Mesothelial cell of epicardium (in vitro differentiated cells): Measurements from ENCODE around the gene INF2. TPM values are rescaled to one million over a fixed set of nuclear protein-coding genes. Genes with fewer than 3 reads are reported as not detected.

Experiments used
- DNase-seq, 2 experiments: peaks; one replicate each; pipeline ENCODE4 v3.0.0; 2021; ENCODE audit warnings: low spot score in 2 of 2; ENCODE audit not compliant: unreplicated experiment in 2 of 2
- H3K27ac Mint-ChIP-seq: 2 replicates; pipeline ENCODE4 v1.8.0; 2021; ENCODE audit warnings: mixed read lengths
- H3K27me3 Mint-ChIP-seq: 2 replicates; pipeline ENCODE4 v1.8.0; 2021; ENCODE audit warnings: low read depth, mixed read lengths
- H3K36me3 Mint-ChIP-seq: 2 replicates; pipeline ENCODE4 v1.8.0; 2021; ENCODE audit warnings: mixed read lengths
- H3K4me1 Mint-ChIP-seq: 2 replicates; pipeline ENCODE4 v1.8.0; 2021; ENCODE audit warnings: mixed read lengths
- H3K4me3 Mint-ChIP-seq: 2 replicates; pipeline ENCODE4 v1.8.0; 2021; ENCODE audit warnings: mild to moderate bottlenecking, moderate library complexity, mixed read lengths
- H3K9me3 Mint-ChIP-seq: 2 replicates; pipeline ENCODE4 v1.8.0; 2021; ENCODE audit warnings: mixed read lengths
- CTCF ChIP-seq: fragments of 200-600 bp; sonication (generic); IDR thresholded peaks from one replicate; pipeline ENCODE4 v1.5.0; 2021; ENCODE audit warnings: antibody characterized with exemption; ENCODE audit not compliant: unreplicated experiment
- microRNA-seq: library from miRNA; unstranded; fragments of <30 nt; microRNA quantifications from one replicate; pipeline ENCODE4 v1.2.0, GENCODE V29; 2021; ENCODE audit warnings: inconsistent platforms, mixed read lengths
- total RNA-seq: library from RNA; stranded (reverse); gene quantifications from 3 replicates; pipeline ENCODE4 v1.2.1, GENCODE V29; 2021

Gene INF2
- total RNA-seq, 1 donor from 2014 or later, result 92.8 TPM

DNA sequence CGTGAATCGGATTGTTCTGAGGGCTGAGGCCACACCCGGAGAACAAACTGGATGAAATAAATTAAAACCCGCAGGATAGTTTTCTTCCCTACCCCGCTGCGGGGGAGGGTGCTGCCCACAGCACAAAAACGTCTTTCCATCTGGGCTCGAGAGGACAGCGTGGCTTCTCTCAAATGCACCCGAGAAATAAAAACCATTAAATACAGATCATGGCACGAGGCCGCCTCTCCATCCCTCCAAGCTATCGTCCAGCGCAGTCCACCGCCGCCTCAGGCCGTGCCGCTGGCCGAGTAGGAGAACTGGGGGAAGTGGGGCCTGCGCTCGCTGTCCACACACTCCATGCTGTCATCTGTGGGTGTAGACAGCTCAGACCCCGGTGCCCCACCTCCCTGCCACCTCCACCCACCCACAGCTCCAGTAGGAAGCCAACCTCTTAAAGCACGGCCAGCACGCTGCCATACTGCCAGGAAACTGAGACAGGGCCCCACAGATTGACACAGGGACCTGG, 80.7 kb downstream of the INF2 start:
- no peaks in the 10 kb centered on the region for H3K27me3 Mint-ChIP-seq
- peaks cover 37% of the 10 kb centered on the region for H3K36me3 Mint-ChIP-seq
- no peak for DNase-seq
- no peak overlapping the region for H3K4me3 Mint-ChIP-seq
- peaks cover 19% of the 10 kb centered on the region for H3K4me1 Mint-ChIP-seq
- TF ChIP-seq CTCF, result no peak
- H3K27ac Mint-ChIP-seq, result peak overlapping the region; percentile 21
- H3K9me3 Mint-ChIP-seq, result peaks cover 11% of the 10 kb centered on the region

DNA sequence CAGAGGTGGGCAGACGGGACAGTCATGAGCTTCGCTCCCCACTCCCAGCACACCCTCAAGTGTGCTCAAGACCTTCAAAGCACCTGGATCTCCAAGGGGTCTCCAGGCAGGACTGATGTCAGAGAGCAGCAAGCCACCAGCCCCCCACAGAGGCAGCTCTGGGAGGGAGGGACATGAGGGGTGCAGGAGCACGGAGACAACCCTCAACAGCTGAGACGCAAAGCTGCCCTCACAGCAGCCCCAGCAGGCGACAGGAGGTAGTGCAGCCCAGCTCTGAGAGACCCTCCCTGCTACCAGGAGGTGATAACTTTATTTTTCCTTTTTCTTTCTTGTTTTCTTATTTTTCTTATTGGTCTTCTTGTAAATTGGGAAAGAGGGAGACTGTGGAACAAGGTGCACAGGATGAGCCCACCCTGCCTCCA, 81.4 kb downstream of the INF2 start:
- no peaks in the 10 kb centered on the region for H3K27me3 Mint-ChIP-seq
- H3K9me3 Mint-ChIP-seq, result peaks cover 4% of the 10 kb centered on the region
- no peak for DNase-seq
- peaks cover 19% of the 10 kb centered on the region for H3K4me1 Mint-ChIP-seq
- no peak overlapping the region for H3K27ac Mint-ChIP-seq
- H3K4me3 Mint-ChIP-seq, result no peak overlapping the region
- H3K36me3 Mint-ChIP-seq, result peaks cover 30% of the 10 kb centered on the region
- peak; percentile 47 for TF ChIP-seq CTCF

GRCh38 chr14:104771374-104771773, 82.0 kb downstream of the INF2 start:
- no peak overlapping the region for H3K4me3 Mint-ChIP-seq
- no peak for DNase-seq
- no peak for TF ChIP-seq CTCF
- H3K4me1 Mint-ChIP-seq, result peaks cover 19% of the 10 kb centered on the region
- H3K27ac Mint-ChIP-seq, result no peak overlapping the region
- H3K27me3 Mint-ChIP-seq, result no peaks in the 10 kb centered on the region
- H3K9me3 Mint-ChIP-seq, result no peaks in the 10 kb centered on the region
- H3K36me3 Mint-ChIP-seq, result peaks cover 28% of the 10 kb centered on the region

Small RNA genes within 50 kb of the gene (microRNA-seq; reads per million reads assigned to microRNA genes)
- not detected for gene MIR4710

Other genes with a start within 250 kb of the INF2 start
- 0.29 to 0.52 TPM (median 0.36 TPM) in 3 replicates for gene C14orf180, start 109.9 kb upstream of the INF2 start, total RNA-seq
- gene TMEM179, start 84.8 kb upstream of the INF2 start, total RNA-seq, result 5.9 to 7.3 TPM (median 6.0 TPM) in 3 replicates
- gene ADSS1, start 34.6 kb downstream of the INF2 start, total RNA-seq, result 14.1 to 17.1 TPM (median 14.4 TPM) in 3 replicates
- gene SIVA1, start 63.5 kb downstream of the INF2 start, total RNA-seq, result 68.7 to 70.9 TPM (median 70.9 TPM) in 3 replicates
- 116 to 122 TPM (median 117 TPM) in 3 replicates for gene AKT1, start 106.1 kb downstream of the INF2 start, total RNA-seq
- 5.8 to 6.7 TPM (median 6.2 TPM) in 3 replicates for gene ZBTB42, start 111.5 kb downstream of the INF2 start, total RNA-seq
- gene CEP170B, start 175.7 kb downstream of the INF2 start, total RNA-seq, result 28.3 to 29.2 TPM (median 28.4 TPM) in 3 replicates
- 0.58 to 0.78 TPM (median 0.75 TPM) in 3 replicates for gene PLD4, start 235.3 kb downstream of the INF2 start, total RNA-seq